Suprapubic skin (tissue), 3 donors: ENCODE results near the gene CLDN10.

Experiments used
- CTCF ChIP-seq, 2 donors: fragments of 200-600 bp in 1 of 2; fragments of 450-650 bp in 1 of 2; sonication (generic) in 1 of 2; IDR thresholded peaks; one replicate each; pipeline ENCODE4 v1.5.1; 2016 to 2019; ENCODE audit warnings: antibody characterized with exemption in 2 of 2, mild to moderate bottlenecking in 1 of 2, moderate library complexity in 1 of 2
- POLR2AphosphoS5 ChIP-seq, 3 donors: sonication (generic); formaldehyde crosslinking; IDR thresholded peaks; one replicate each; pipeline ENCODE4 v1.6.1; 2017; ENCODE audit warnings: antibody characterized with exemption in 3 of 3

GRCh38 chr13:95601216-95601615, 48.7 kb downstream of the CLDN10 start:
- TF ChIP-seq CTCF (IDR thresholded peaks at IDR 0.05) (no peak), POLR2AphosphoS5 (IDR thresholded peaks at IDR 0.05) (no peak)
